HepG2 (cell line): ENCODE data around the gene NPB. TPM values are rescaled to one million over a fixed set of nuclear protein-coding genes. Genes with fewer than 3 reads are reported as not detected.

Source experiments
- ATAC-seq: fragments of 200-7000 bp; cut with Tn5 transposase; 3 replicates; pipeline ENCODE4 v1.9.1; 2020; ENCODE audit warnings: mild to moderate bottlenecking, moderate library complexity
- BruUV-seq: library from RNA; stranded (reverse); fragments of 400-500 nt; replicated peaks from 2 replicates; lab custom pipeline; 2021; lab: Mats Ljungman, UMichigan
- CTCF ChIA-PET: fragments of 300-600 bp; formaldehyde crosslinking; extraction: SDS; loops from one replicate; lab custom pipeline; 2021; ENCODE audit warnings: low total read pairs, inconsistent platforms, low intra/inter-chr PET ratio; lab: Yijun Ruan, JAX
- POLR2A ChIA-PET: fragments of 350-600 bp; sonication (Branson Sonifier 250); formaldehyde crosslinking; loops from one replicate; lab custom pipeline; 2020; ENCODE audit warnings: antibody characterized with exemption, inconsistent platforms; lab: Yijun Ruan, JAX
- DNase-seq: peaks from one replicate; pipeline ENCODE4 v3.0.0-alpha.2; 2015; ENCODE audit warnings: low spot score
- FAIRE-seq: peaks from 3 replicates; lab custom pipeline; 2011; peaks lifted over from hg19 to GRCh38; lab: Jason Lieb, UNC
- H2AFZ ChIP-seq: one replicate; pipeline ENCODE4 v1.6.1; 2011; ENCODE audit warnings: low read length, inconsistent platforms
- H3K27ac ChIP-seq: fragments of 300-600 bp; 3 replicates; pipeline ENCODE4 v1.8.0; 2011; ENCODE audit warnings: mixed run types, mild to moderate bottlenecking, mixed read lengths, low read length, inconsistent platforms; ENCODE audit not compliant: insufficient read depth; ENCODE audit errors: extremely low read length
- H3K27me3 ChIP-seq, 2 experiments: fragments of 200-600 bp in 1 of 2; 2 replicates in 1 of 2; 3 replicates in 1 of 2; pipeline versions ENCODE4 v1.6.0 to v1.8.0; 2011; ENCODE audit warnings: low read length in 2 of 2, mild to moderate bottlenecking in 2 of 2, moderate library complexity in 2 of 2, inconsistent platforms in 1 of 2; ENCODE audit not compliant: insufficient read depth in 2 of 2, control insufficient read depth in 1 of 2
- H3K36me3 ChIP-seq, 2 experiments: fragments of 200-600 bp in 1 of 2; replicated peaks in 1 of 2; 2 replicates in 1 of 2; 3 replicates in 1 of 2; pipeline versions ENCODE4 v1.5.1 to v1.8.0; 2011; ENCODE audit warnings: low read length in 2 of 2, inconsistent platforms in 1 of 2; ENCODE audit not compliant: insufficient read depth in 2 of 2, control insufficient read depth in 1 of 2
- H3K4me1 ChIP-seq: 2 replicates; pipeline ENCODE4 v1.5.1; 2012; ENCODE audit warnings: low read length, inconsistent platforms; ENCODE audit not compliant: insufficient read depth
- H3K4me2 ChIP-seq: 2 replicates; pipeline ENCODE4 v1.6.0; 2011; ENCODE audit warnings: low read depth, low read length, inconsistent platforms
- H3K4me3 ChIP-seq, 3 experiments: fragments of 200-600 bp in 1 of 3; sonication (generic), shearing (Covaris generic) in 1 of 3; replicated peaks in 1 of 3; 2 replicates each; pipeline ENCODE4 v1.5.1; 2011 to 2016; ENCODE audit warnings: low read length in 3 of 3, inconsistent platforms in 2 of 3, low read depth in 2 of 3, mild to moderate bottlenecking in 2 of 3, control low read depth in 1 of 3, mixed read lengths in 1 of 3; ENCODE audit not compliant: insufficient read depth in 1 of 3
- H3K79me2 ChIP-seq: one replicate; pipeline ENCODE4 v1.6.1; 2011; ENCODE audit warnings: low read length, inconsistent platforms; ENCODE audit not compliant: insufficient read depth
- H3K9ac ChIP-seq: 2 replicates; pipeline ENCODE4 v1.6.0; 2011; ENCODE audit warnings: mild to moderate bottlenecking, low read depth, low read length, inconsistent platforms; ENCODE audit not compliant: insufficient read depth
- H3K9me3 ChIP-seq: 2 replicates; pipeline ENCODE4 v1.5.1; 2012; ENCODE audit warnings: mild to moderate bottlenecking, low read length
- H4K20me1 ChIP-seq: 2 replicates; pipeline ENCODE4 v1.6.0; 2011; ENCODE audit warnings: inconsistent platforms, mild to moderate bottlenecking, low read length, moderate library complexity; ENCODE audit not compliant: insufficient read depth
- BHLHE40 ChIP-seq: IDR thresholded peaks from 2 replicates; pipeline ENCODE4 v1.6.1; 2011; ENCODE audit warnings: low read length, improper control_type of control experiment
- HMG20B ChIP-seq: conservative IDR thresholded peaks from 2 replicates; pipeline ENCODE4 v1.6.1; 2016; ENCODE audit warnings: missing genetic modification reagents, missing compliant biosample characterization
- KAT8 ChIP-seq: IDR thresholded peaks from 2 replicates; pipeline ENCODE4 v1.6.1; 2016; ENCODE audit warnings: missing genetic modification reagents, missing compliant biosample characterization
- MEF2D ChIP-seq: sonication (generic); formaldehyde crosslinking; IDR thresholded peaks from 2 replicates; pipeline ENCODE4 v1.5.1; 2020; ENCODE audit warnings: mild to moderate bottlenecking, missing genetic modification reagents
- MLLT10 ChIP-seq: sonication (generic); formaldehyde crosslinking; IDR thresholded peaks from 2 replicates; pipeline ENCODE4 v1.4.0; 2020; ENCODE audit warnings: missing genetic modification reagents
- PHF8 ChIP-seq: sonication (generic); formaldehyde crosslinking; IDR thresholded peaks from 2 replicates; pipeline ENCODE4 v1.5.0; 2020; ENCODE audit warnings: missing genetic modification reagents
- POLR2AphosphoS2 ChIP-seq: IDR thresholded peaks from 2 replicates; pipeline ENCODE4 v1.6.1; 2011; ENCODE audit warnings: low read depth, low read length, improper control_type of control experiment
- POLR2G ChIP-seq: fragments of 200-400 bp; formaldehyde crosslinking; IDR thresholded peaks from 2 replicates; pipeline ENCODE4 v1.6.1; 2018; ENCODE audit warnings: mild to moderate bottlenecking, low read depth, low read length, moderate library complexity
- RORA ChIP-seq: sonication (generic); formaldehyde crosslinking; IDR thresholded peaks from 2 replicates; pipeline ENCODE4 v1.5.0; 2020; ENCODE audit warnings: mild to moderate bottlenecking, missing genetic modification reagents, moderate library complexity
- SMAD3 ChIP-seq: sonication (generic); formaldehyde crosslinking; IDR thresholded peaks from 2 replicates; pipeline ENCODE4 v1.4.0; 2020; ENCODE audit warnings: missing genetic modification reagents
- SOX6 ChIP-seq, 2 experiments: fragments of 450-650 bp in 1 of 2; sonication (generic) in 1 of 2; formaldehyde crosslinking in 1 of 2; IDR thresholded peaks; 2 replicates each; pipeline versions ENCODE4 v1.4.0 to v1.6.1; 2017 to 2020; ENCODE audit warnings: antibody characterized with exemption in 1 of 2, mild to moderate bottlenecking in 1 of 2, missing genetic modification reagents in 1 of 2
- STAT5B ChIP-seq: sonication (generic); formaldehyde crosslinking; IDR thresholded peaks from 2 replicates; pipeline ENCODE4 v1.4.0; 2020; ENCODE audit warnings: missing genetic modification reagents
- TCF12 ChIP-seq, 2 experiments: fragments of 450-650 bp in 1 of 2; sonication (generic) in 1 of 2; formaldehyde crosslinking in 1 of 2; IDR thresholded peaks; 2 replicates each; pipeline versions ENCODE4 v1.6.1 to v1.8.0; 2017 to 2022; ENCODE audit warnings: antibody characterized with exemption in 1 of 2, mild to moderate bottlenecking in 1 of 2, missing genetic modification reagents in 1 of 2, moderate library complexity in 1 of 2
- THAP11 ChIP-seq: IDR thresholded peaks from 2 replicates; pipeline ENCODE4 v1.6.1; 2016; ENCODE audit warnings: missing biosample characterization, missing genetic modification reagents
- ZFP62 ChIP-seq: sonication (generic); formaldehyde crosslinking; IDR thresholded peaks from 2 replicates; pipeline ENCODE4 v1.4.0; 2020; ENCODE audit warnings: missing genetic modification reagents
- ZNF350 ChIP-seq: sonication (generic); formaldehyde crosslinking; IDR thresholded peaks from 2 replicates; pipeline ENCODE4 v1.4.0; 2020; ENCODE audit warnings: mild to moderate bottlenecking, low read depth, missing genetic modification reagents, borderline replicate concordance
- ZNF382 ChIP-seq: sonication (generic); formaldehyde crosslinking; IDR thresholded peaks from 2 replicates; pipeline ENCODE4 v1.5.0; 2020; ENCODE audit warnings: missing genetic modification reagents, mild to moderate bottlenecking, borderline replicate concordance
- ZNF709 ChIP-seq: sonication (generic); formaldehyde crosslinking; IDR thresholded peaks from 2 replicates; pipeline ENCODE4 v1.5.0; 2020; ENCODE audit warnings: mild to moderate bottlenecking, missing genetic modification reagents
- ZSCAN25 ChIP-seq: sonication (generic); formaldehyde crosslinking; IDR thresholded peaks from 2 replicates; pipeline ENCODE4 v1.8.0; 2022; ENCODE audit warnings: mild to moderate bottlenecking, missing genetic modification reagents
- WGBS: methylation state at CpG from one replicate; pipeline ENCODE4 v1.1.6; 2017; ENCODE audit warnings: low lambda C conversion rate; 5-methylcytosine and 5-hydroxymethylcytosine counted together
- in situ Hi-C: cut with HindIII; loops from 2 replicates; pipeline ENCODE4 v1.10.0; 2017; ENCODE audit warnings: low pct_unique_long_range_greater_than_20kb; ENCODE audit not compliant: extremely low pct_ligation_motif_present
- intact Hi-C: fragments of 100-400 bp; cut with micrococcal nuclease; formaldehyde crosslinking; loops from one replicate; pipeline ENCODE4 v1.10.0; 2022; ENCODE audit not compliant: unreplicated experiment
- polyA plus RNA-seq, 8 experiments: library from polyadenylated mRNA; depleted of rRNA in 3 of 8; stranded (reverse) in 7 of 8; unstranded in 1 of 8; fragments of >200 nt; fragmentation: Illumina TruSeq in 4 of 8; extraction: Trizol in 4 of 8; gene quantifications; 2 replicates each; pipeline versions ENCODE4 v1.2.1 to v1.2.3, GENCODE V29; 2011 to 2016; ENCODE audit warnings: low read depth in 4 of 8, missing spikeins in 1 of 8, mixed read lengths in 1 of 8; ENCODE audit not compliant: insufficient read depth in 1 of 8
- total RNA-seq, 5 experiments: library from RNA; depleted of rRNA; stranded (reverse); fragments of >200 nt; fragmentation: Illumina TruSeq; extraction: Trizol; gene quantifications; 2 replicates each; pipeline ENCODE4 v1.2.3, GENCODE V29; 2016; ENCODE audit warnings: low read depth in 1 of 5
- TF ChIP-seq, protein P1 (sequence below): sonication (generic); formaldehyde crosslinking; IDR thresholded peaks from 2 replicates; pipeline ENCODE4 v1.5.1; 2020; ENCODE audit warnings: missing genetic modification reagents, mild to moderate bottlenecking, borderline replicate concordance
- TF ChIP-seq, protein P2 (sequence below): fragments of 450-650 bp; IDR thresholded peaks from 2 replicates; pipeline ENCODE4 v1.6.1; 2016

Gene NPB
- total and polyA plus RNA-seq, 2 of the 13 experiments (the other 11 are each of a cell fraction or from before 2014, with no cell fraction given): 0.11 to 0.93 TPM

GRCh38 chr17:81950501-81950900, 48.5 kb downstream of the NPB start (continued):
- TF ChIP-seq RORA (CRISPR knock-in tag) (no peak), PHF8 (CRISPR knock-in tag) (no peak), THAP11 (CRISPR knock-in tag) (no peak), STAT5B (CRISPR knock-in tag) (no peak), TCF12 (IDR thresholded peaks at IDR 0.05) (no peak), TCF12 (CRISPR knock-in tag; IDR thresholded peaks at IDR 0.05) (no peak), ZFP62 (CRISPR knock-in tag) (no peak), BHLHE40 (0 out of 2 replicates have a peak, but pooled peaks have one; percentile 34)
- TF ChIP-seq, protein P1, sequence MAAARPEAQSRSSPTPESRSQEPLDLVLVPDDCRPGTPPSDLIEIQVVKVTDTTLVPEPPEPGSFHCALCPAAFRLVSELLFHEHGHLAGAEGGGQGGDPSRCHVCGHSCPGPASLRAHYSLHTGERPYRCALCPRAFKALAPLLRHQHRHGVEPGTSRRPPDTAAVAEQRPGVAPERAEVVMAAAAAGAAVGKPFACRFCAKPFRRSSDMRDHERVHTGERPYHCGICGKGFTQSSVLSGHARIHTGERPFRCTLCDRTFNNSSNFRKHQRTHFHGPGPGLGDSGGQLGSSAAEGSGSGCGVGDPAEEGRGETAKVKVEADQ (CRISPR knock-in tag): no peak
- TF ChIP-seq, protein P2, sequence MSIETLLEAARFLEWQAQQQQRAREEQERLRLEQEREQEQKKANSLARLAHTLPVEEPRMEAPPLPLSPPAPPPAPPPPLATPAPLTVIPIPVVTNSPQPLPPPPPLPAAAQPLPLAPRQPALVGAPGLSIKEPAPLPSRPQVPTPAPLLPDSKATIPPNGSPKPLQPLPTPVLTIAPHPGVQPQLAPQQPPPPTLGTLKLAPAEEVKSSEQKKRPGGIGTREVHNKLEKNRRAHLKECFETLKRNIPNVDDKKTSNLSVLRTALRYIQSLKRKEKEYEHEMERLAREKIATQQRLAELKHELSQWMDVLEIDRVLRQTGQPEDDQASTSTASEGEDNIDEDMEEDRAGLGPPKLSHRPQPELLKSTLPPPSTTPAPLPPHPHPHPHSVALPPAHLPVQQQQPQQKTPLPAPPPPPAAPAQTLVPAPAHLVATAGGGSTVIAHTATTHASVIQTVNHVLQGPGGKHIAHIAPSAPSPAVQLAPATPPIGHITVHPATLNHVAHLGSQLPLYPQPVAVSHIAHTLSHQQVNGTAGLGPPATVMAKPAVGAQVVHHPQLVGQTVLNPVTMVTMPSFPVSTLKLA: peak; percentile 76

GRCh38 chr17:81951785-81952684, 50.0 kb downstream of the NPB start:
- no peak for ATAC-seq
- Histone ChIP-seq H3K27me3 (no peaks in the 10 kb centered on the region), H3K4me2 (no peak overlapping the region), H3K4me3 (no peak overlapping the region), H3K79me2 (peaks cover 6% of the 10 kb centered on the region), H3K4me1 (peaks cover 61% of the 10 kb centered on the region), H3K36me3 (peaks cover 19 to 32% of the 10 kb centered on the region in 2 experiments; a peak in 4 of 5 replicates), H3K27ac (peak overlapping the region; percentile 12), H3K9me3 (no peaks in the 10 kb centered on the region), H3K9ac (no peak overlapping the region), H2AFZ (no peak overlapping the region), H4K20me1 (peaks cover 5% of the 10 kb centered on the region; the same call in 1 of the 2 replicates)
- BruUV-seq: no TSS peak
- ChIA-PET POLR2A (interaction anchor here (0.8 to 9.7 kb wide), 12 partner anchors 8 to 85 kb away, joined by 3 to 136 read pairs (median 18); partner anchors contain the start of genes CENPX, DCXR, LRRC45 and MAFG), CTCF (interaction anchor here (0.6 kb wide), 1 partner anchor 19 kb away, joined by 3 read pairs; no protein-coding TSS in a partner anchor)
- FAIRE-seq: no peak
- in situ Hi-C loops: no loop called here
- 68% methylated on average over 12 of the region's 13 CpGs for WGBS
- intact Hi-C loops: no loop called here
- peak; percentile 50 for DNase-seq
- TF ChIP-seq POLR2G (peak; percentile 79), ZNF709 (CRISPR knock-in tag) (no peak), SOX6 (IDR thresholded peaks at IDR 0.05) (no peak), SOX6 (CRISPR knock-in tag; IDR thresholded peaks at IDR 0.05) (no peak), HMG20B (0 out of 2 replicates have a peak, but pooled peaks have one; percentile 37), ZNF382 (CRISPR knock-in tag) (no peak), KAT8 (CRISPR knock-in tag) (0 out of 2 replicates have a peak, but pooled peaks have one; percentile 20), SMAD3 (CRISPR knock-in tag) (0 out of 2 replicates have a peak, but pooled peaks have one; percentile 38), ZSCAN25 (CRISPR knock-in tag) (peak; percentile 60; the same call in 1 of the 2 replicates), POLR2AphosphoS2 (peak; percentile 48; the same call in 1 of the 2 replicates), MEF2D (CRISPR knock-in tag) (no peak), ZNF350 (CRISPR knock-in tag) (0 out of 2 replicates have a peak, but pooled peaks have one; percentile 18), MLLT10 (CRISPR knock-in tag) (no peak)
